Ramos (cell line): Measurements from ENCODE around the gene LCN15.
"Not testable (repeated sequence)": the region's sequence is repeated elsewhere in the genome, so short reads cannot be mapped to it uniquely, and the experiment has no call there.

ENCODE experiments used
- in situ Hi-C: fragments of 300-500 bp; cut with MboI; formaldehyde crosslinking; loops from one replicate; pipeline ENCODE4 v1.14.3; 2022; ENCODE audit warnings: low sequenced_read_pairs; ENCODE audit not compliant: unreplicated experiment

Gene LCN15

DNA sequence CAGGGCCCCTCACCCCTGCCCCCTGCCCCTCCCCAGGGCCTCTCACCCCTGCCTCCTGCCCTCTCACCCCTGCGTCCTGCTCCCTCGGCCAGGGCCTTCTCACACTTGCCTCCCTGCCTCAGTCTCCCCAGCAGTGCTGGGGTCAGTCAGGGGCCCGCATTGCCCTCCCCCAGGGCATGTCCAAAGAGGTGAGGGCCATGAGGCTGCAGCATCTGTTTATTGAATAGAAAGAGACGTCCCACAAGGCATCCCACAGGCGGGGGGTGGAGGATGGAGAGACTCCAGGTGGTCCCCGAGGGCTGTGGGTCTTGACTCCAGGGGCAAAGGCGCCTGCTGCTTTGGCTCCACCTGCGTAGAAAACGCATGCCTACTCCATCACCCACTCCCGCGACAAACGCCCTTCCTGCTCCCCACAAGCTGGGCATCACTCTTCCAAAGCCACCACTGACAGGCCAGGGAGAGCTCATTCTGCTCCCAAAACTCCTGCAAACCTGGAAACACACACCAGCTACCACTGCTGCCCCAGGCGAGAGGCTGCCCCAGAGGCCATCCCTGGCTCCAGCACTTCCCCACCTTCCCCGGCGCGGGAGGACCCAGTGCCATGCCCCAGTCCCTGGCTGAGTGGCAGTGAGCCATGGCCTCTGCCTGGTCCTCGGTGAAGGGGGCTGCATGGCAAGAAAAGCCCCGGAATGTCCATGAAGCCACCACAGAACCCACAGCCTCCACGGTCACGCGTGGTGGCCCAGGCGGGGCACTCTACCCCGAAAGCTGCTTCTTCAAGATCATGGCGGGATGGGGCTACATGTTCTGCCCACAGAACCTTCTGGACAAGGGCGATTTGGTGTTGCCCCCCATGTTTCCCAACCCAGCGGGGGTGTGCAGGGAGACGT is 4.6 kb downstream of the LCN15 start:
- in situ Hi-C loops: no loop called here

- in situ Hi-C loops: no loop called here
These were observed 5.3 kb downstream of the LCN15 start for GRCh38 chr9:136759001-136759400.

DNA sequence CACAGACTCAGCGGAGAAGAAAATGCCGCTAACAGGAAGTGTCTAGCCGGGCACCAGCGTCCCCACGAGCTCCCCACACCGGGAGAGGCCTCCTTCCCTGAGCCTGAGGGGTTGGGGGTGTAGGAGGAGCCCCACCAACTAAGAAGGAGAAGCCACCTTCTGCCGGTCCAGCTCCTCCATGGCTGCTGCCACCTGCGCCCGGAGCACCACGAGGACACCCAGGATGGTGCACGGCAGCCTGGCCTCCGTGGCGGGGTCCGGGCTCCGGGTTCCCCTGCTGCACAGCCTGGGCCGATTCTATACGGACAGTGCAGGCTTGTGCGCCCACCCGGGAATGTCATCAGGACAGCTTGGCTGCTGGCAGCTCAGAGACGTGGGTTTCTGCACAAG is 6.6 kb downstream of the LCN15 start:
- in situ Hi-C loops: no loop called here

DNA sequence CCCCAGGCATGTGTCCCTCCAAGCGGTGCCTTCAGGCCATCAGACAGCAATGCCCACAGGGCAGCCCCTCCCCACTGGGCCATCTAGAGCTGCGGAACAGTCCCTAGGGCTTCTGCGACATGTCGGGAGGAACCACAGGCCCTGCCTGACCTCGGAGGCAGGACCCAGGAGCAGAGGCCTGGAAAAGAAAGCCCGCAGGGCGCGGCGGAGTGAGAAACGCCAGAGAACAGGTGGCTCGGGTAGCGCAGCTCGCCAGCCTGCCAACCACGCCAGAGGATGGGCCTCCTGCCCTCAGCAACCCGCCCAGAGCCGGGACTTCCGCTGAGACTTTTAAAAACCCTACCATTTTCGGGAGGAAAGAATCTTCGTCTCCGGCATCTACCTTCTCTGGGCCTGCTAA is 7.0 kb downstream of the LCN15 start:
- in situ Hi-C loops: no loop called here

DNA sequence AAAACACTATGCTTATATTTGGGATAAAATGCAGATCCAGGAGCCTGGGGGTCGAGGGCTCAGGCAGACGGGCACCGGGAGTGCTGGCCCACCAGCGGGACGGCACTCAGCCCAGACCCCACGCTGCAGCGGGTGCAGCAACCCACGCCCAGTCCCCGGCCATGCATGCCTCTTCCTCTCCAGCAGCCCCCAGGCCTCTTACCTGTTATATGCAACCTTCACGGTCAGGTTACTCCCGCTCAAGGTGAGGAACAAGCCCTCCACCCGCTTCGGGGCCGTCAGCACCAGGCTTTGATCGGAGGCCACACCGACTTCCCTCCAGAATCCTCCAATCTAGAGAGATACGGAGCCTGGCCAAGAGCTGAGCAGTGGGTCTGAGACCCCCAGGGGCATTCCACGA is 7.5 kb downstream of the LCN15 start:
- in situ Hi-C loops: no loop called here

GRCh38 chr9:136756134-136756438 is 8.2 kb downstream of the LCN15 start:
- in situ Hi-C loops: no loop called here

GRCh38 chr9:136755302-136756133 is 8.8 kb downstream of the LCN15 start:
- in situ Hi-C loops: not testable (repeated sequence)

DNA sequence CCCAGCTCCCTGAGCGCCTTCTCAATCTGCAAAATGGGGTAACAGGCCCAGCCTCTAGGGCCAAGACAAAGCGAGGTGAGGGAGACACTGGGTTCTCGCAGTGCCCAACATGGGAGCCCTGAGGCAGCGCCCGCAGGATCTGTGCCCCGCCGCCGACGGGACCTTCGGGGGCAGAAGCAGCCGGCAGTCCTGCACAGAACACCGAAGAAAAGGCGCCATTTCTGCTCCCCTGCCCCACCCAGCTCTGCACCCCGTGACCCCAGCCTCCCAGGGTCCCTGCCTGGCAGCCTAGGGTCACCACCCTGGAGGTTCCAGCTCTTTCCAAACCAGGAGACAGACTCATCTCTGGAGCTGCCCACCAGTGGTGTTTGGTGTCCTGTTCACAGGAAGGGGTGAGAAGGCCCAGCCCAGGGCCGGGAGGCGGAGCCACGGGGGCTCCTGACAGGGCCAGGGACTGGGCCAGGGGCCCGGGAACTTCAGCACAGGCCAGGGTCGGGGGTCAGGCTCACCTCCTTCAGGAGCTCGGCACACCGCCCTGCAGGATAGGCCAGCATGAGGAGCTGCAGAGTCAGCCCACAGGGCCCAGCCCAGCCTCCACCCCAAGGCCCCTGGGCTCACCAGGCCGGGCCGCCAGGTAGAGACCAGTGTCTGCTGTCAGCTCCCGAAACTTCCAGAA is 9.6 kb downstream of the LCN15 start:
- in situ Hi-C loops: no loop called here

DNA sequence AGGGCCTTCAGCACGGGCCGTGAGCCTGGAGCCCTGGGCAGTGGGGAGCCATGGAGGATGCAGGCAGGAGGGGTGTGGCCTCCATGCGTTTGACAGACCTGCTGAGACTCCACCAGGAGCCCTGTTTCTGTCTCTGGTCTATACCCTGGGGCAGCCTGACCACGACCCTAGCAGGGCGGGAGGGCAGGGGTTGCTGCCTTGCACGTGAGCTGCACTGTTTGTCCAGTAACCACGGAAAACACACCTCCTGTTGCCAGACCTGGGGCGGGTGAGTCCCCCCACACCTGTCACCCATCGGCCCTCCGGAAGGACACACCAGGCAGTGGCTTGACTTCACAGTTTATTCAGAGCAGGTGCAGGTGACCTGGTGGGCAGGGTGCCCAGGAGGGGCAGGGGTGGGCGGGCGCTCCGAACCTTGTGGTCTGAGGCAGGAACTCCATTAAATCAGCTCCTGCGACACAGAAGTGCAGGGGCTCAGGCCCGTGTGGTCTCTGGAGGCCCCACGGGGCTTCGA is 10.2 kb downstream of the LCN15 start:
- in situ Hi-C loops: no loop called here

- in situ Hi-C loops: no loop called here
These were observed 10.8 kb downstream of the LCN15 start for GRCh38 chr9:136753371-136754058.

DNA sequence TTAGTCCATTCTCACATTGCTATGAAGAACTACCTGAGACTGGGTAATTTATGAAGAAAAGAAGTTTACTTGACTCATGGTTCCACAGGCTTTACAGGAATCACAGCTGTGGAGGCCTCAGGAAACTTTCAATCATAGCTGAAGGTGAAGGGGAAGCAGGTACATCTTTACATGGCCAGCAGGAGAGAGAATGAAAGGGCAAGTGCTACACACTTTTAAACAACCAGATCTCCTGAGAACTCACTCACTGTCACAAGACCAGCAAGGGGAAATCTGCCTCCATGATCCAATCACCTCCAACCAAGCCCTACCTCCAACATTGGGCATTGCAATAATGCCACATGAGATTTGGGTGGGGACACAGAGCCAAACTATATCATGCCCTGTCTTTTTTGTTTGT is 12.5 kb downstream of the LCN15 start:
- in situ Hi-C loops: no loop called here

DNA sequence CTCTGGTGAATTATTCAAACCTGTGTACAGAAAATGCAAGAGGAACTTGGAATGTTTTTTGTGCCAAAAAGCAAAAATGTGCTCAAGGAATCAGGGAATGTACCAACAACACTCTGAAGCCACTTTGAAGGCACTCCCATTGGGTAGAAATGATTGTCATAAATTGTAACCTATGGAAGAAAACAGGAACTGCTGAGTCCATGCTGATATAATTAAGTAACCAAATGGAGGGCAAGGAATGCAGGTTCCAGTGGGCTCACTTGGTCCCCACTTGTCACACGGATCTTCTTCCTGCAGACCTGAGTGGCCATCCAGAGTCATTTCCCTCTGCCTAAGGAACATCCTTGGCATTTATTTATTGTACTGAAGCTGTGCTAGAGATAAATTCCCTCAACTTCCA is 13.1 kb downstream of the LCN15 start:
- in situ Hi-C loops: no loop called here

GRCh38 chr9:136750526-136750925 is 13.8 kb downstream of the LCN15 start:
- in situ Hi-C loops: no loop called here

DNA sequence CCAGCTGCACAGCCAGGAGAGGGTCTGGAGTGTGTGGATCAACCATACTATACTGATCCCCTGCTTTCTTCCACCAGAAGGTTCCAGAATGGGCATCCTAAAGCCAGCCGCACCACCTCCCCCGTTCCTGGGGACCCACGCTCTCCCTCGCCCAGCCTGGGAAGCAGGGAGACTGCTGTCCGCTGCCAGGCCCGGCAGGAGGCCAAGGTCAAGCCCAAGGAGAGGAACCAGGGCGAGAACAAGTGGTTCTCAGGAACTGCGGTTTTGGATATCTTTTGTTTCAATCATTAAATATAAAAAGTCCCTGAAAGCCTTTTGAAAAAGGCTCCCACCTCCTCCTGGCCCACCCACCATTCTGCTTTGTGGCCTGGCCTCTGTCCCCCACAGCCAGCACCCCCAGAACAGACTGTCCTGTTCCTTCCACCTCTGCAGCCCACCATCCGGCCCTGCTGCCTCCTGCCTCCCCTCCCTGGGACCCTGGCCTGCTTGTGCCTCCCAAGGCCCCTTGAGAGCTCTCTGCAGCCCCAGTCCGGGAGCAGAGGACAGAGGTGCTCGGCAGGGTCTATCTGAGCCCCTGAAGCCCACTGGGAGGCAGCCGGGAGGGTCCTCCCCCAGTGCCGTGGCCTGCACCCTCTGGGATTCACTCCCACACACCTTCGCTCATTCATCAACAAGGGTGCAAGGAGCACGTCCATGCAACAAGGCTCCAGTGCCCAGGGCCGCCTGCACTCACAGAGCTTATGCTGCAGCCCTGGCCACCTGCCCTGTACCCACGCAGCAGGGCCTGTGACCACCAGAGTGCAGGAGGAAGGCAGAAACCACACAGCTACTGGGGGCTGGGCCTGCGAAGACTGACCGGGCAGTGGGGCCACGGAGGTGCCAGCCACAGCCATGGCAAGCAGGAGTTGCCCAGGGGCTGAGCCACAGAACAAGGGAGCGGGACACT is 15.4 kb downstream of the LCN15 start:
- in situ Hi-C loops: no loop called here

DNA sequence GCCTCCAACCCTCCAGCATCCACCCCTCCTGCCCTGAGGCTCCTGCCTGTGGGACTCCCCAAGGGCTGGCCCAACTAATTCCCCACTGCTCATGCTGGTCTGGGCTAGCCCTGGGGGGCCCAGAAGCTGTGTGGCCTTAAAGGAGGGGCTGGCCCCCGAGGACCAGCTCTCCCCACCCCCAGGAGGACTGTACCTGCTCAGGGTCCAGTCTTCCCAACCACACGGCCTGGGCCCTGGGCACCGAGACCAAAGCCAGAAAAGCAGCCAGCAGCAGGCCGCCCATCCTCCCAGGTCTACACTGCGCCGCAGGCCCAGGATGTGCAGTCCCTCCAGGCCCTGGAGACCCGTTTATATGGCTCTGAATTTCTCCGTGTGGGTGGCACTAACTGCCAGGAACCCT is 16.1 kb downstream of the LCN15 start, which contains the start of gene LCN6:
TSS of gene LCN6 (minus strand) at position 325 of the 400 bp plus-strand sequence. CDS start at position 283, 42 bp downstream.
- in situ Hi-C loops: no loop called here

GRCh38 chr9:136747161-136748060 is 16.9 kb downstream of the LCN15 start:
- in situ Hi-C loops: no loop called here

GRCh38 chr9:136746621-136747020 is 17.7 kb downstream of the LCN15 start:
- in situ Hi-C loops: no loop called here

- in situ Hi-C loops: no loop called here
These were observed 18.2 kb downstream of the LCN15 start for GRCh38 chr9:136746155-136746490.
